HPDE6-E6E7 (cell line): ENCODE results near the gene NUP210.

Experiments used
- DNase-seq: peaks from one replicate; pipeline ENCODE4 v3.0.0; 2011; ENCODE audit warnings: missing footprints; ENCODE audit errors: extremely low spot score

The NUP210 gene

DNA sequence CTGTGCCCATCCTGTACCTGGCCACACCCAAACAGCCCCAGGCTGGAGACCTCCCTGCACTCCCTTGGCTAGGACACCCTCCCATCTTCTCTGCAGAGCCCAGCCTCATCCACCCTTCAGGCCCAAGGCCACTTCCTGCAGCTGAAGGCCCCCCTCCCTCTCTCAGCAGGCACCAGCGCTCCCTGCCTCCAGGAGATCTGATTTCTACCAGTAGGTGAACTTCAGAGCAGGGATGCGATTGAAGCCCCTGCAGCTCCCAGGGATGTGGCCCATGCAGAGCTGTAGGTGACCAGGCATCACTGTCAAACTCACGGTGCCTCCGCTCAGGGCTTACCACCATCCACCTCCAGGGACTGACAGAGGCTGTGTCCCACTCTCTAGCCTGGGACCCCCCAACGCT is 96.3 kb downstream of the NUP210 start:
- DNase-seq = no peak

GRCh38 chr3:13322324-13322723 is 97.8 kb downstream of the NUP210 start:
- DNase-seq = no peak

GRCh38 chr3:13319564-13320220 is 100.4 kb downstream of the NUP210 start:
- no peak for DNase-seq

DNA sequence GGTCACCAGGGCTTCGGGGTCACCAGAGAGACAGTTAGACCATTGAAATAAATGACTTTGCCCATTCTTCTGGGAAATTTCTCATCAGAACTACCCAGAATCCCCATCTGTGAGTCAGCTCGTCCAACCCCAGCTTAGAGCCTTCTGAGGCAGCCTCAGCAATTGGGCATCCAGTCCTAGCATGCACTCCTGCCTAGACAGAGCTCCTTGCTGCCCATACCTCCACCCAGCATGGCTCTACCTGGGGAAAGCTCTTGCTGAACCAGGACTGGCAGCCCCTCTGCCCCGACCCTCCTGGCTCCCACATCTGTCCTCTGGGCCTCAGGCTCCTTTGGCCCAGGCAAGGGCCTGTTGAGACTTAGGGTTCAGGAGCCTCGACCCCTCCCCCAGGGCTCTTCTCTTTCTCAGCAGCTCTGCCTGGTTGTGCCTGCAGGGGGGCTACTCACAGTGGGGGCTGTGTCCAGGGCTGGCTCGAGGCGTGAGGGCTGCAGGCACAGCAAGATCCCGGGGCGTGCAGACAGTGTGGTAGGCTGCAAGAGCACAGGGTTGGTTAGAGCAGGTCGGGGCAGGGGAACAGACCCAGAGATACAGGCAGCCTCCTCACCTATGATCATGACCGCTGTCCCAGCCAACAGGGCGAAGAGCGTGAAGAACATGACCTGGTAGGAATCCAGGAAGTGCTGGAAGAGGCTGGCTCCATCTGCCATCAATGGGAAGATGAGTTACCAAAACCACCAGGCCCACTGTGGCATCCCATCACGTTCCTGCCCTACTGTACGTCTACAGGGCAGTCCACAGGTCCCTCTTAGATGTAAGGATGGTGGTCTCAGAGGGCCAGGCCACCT is 101.3 kb downstream of the NUP210 start:
- DNase-seq = no peak

DNA sequence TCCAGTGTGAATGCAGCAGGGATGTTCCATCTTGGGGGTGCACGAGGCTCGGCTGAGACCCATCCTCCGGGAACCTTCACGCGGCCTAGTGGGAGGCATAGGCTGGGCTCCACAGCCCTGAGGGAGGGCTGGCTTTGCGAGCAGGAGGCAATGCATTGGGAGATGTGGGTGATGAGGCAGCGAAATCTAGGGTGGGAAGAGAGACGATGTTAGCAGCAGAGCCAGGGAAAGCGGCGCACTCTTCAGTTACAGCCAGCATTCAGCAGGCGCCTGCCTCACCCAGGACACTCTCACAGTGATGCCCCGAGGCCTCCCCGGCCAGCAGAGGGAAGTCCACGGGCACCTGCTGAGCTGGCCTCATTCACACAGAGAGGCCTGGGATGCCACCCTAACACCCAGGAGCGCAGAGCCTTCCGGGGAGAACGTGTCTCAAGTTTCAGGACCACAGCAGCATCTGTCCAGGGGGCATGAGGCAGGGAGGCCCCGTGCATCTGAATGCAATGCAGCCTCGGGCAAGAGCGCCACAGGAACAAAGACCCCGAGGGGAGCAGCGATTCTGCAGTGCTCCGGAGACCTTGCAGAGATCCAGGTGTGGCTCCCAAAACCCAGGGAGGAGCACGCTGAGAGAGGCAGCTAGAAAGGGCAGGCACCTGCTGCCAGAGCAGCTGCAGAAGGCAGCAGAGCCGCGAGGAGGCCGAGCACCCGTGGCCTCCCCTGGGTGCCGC is 102.4 kb downstream of the NUP210 start:
- no peak for DNase-seq

DNA sequence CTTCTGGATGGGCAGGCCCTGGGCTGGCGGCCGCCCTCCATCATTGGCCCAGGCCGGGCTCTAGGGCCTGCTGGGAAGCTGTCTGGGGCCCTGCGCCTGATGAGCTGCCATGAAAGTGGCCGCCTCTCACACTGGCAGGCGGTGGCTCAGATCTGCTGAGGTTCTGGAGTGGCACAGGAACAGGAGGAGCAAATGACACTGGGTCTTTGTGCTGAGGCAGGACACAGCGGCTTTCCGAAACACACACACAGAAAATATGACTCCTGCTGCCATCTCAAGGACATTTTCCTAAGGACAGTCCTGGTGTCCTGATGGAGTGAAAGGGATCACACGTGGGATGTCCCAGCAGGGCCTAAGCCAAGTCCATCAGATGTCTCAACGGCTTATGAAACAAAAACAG is 103.5 kb downstream of the NUP210 start:
- DNase-seq = no peak

DNA sequence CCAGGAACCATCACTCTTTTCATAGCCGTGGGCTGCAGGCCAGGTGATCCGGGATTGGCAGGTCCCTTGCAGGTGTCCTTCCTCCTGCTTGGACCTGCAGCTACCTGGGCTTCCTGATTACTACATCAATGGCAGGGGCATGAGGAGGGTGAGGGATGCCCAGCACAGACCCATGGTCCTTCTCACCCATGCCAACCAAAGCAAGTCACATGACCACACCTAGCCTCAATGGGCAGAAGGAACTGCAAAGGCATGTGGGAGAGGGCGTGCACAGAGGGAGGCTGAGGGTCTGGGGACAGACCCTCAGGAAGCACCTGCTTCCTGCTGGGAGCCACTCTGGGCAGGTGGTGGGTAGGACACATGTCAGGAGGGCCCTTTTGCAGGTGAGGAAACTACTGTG is 105.2 kb downstream of the NUP210 start:
- DNase-seq = no peak

DNA sequence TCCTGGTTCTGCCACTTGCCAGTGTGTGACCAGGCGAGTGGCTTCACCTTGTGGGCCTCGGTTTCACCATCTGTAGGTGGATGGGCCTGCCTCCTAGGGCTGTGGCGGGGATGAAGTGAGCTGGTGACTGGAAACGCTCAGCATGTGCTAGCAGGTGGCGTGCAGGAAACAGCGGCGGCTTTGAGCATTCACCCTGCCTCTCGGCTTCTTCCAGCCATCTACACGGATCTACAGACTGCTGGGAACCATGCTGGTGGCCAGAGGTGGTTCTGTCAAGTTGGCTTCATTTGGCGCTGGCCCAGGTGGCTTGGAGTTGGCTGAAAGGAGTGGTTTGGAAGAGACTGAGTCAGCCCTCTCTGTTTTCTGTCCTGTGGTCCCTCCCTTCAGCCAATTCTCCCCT is 106.3 kb downstream of the NUP210 start:
- no peak for DNase-seq

GRCh38 chr3:13309004-13309403 is 111.1 kb downstream of the NUP210 start:
- DNase-seq = no peak

DNA sequence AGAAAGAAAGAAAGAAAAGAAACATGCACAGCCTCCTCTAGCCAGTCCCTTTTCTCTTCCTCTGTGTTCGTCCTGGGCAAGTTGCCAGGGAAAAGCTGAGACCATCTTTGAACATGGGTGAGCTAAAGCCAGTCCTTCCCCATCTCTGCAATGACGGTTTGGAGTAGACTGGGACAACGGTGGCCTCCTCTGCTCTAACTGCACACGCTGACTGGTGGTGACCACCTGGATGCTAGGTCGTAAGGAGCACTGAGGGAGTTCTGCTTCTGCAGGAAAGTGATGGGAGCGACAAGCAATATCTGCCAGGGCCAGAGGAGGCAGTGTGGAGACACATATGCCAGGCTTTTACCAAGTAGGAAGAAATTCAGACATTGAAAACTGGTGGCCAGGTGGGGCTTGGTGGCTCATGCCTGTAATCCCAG is 111.7 kb downstream of the NUP210 start:
- no peak for DNase-seq

- no peak for DNase-seq
Observed at GRCh38 chr3:13307041-13307440, 113.1 kb downstream of the NUP210 start.

GRCh38 chr3:13305623-13306022 is 114.5 kb downstream of the NUP210 start:
- DNase-seq = no peak

- DNase-seq = no peak
Observed at GRCh38 chr3:13303410-13303809, 116.7 kb downstream of the NUP210 start.

- DNase-seq = peak; percentile 44
Observed at GRCh38 chr3:13301286-13301987, 118.7 kb downstream of the NUP210 start.

DNA sequence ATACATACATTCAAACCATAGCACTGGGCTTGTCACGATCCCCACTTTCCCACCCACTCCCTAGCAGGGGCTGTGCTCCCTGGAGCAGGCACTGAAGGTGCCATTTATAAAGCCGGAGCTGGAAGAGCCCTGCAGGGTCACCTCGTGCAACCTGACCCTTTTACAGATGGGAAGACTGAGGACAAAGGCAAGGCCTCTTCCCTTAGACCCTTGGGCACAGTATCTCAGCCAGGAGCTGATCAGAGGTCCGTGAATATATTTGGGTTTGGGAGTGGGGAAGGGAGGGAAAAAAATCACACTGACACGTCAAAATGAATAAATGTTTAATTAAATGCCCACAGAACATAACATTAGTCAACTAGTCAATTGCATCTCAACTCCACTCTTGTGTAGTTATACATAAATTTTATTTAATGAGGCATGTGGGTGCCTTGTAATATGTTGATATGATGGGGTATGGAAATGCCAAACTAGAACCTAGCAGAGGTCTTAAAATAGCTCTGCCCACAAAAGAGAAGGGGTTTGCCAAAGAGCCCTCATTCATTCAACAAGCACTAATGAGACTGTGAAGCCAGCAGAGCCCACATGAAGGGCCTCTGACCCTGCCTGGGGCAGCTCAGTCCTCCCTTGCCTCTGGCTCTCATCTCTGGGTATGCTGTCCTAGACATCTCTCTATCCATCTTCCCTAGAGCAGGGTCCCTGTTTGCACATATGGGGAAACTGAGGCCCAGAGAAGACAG is 119.4 kb downstream of the NUP210 start:
- no peak for DNase-seq

DNA sequence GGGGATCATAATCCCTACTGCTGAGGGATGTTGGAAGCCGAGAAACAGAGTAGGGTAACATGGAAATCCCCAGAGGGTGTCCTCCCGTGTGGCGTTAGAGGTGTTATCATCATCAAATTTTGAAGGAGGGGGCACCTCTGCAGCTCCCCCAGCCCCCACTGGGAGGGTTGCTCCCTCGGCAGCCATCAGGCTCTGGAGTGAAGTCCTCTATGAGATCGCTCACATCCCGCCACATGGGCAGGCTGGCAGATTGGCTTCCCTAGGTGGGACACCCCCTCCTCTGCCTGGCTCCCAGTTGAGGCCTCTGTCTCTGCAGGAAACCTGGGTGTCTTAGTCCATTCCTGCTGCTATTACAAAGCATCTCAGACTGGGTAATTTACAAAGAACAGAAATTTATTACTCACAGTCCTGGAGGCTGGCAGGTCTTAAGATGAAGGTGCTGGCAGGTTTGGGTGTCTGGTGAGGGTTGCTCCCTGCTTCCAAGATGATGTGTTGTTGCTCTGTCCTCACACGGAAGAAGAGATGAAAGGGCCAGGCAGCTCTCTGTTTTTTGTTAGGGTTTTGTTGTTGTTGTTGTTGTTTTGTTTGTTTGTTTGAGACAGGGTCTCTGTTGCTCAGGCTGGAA is 120.5 kb downstream of the NUP210 start:
- DNase-seq = no peak

DNA sequence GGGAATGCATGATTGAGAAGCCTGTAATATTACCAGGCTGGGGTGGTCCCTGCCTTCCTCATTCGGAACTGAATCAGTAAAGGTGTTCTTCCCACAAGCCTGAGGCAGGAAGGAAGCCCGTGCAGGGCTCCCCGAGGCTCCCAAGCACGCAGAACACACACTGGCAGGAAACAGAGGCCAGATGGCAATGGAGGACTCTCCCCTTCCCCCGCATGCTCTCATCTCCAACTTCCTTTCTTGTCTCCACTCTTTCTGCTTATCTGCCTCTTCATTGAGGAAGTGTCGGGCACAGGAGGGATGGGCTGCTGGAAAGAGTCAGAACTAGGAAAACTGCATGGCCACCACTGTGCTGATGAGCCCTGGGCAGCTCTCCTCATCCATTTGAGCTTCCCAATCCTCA is 123.5 kb downstream of the NUP210 start:
- DNase-seq = no peak

GRCh38 chr3:13294442-13295351 is 125.4 kb downstream of the NUP210 start:
- no peak for DNase-seq

DNA sequence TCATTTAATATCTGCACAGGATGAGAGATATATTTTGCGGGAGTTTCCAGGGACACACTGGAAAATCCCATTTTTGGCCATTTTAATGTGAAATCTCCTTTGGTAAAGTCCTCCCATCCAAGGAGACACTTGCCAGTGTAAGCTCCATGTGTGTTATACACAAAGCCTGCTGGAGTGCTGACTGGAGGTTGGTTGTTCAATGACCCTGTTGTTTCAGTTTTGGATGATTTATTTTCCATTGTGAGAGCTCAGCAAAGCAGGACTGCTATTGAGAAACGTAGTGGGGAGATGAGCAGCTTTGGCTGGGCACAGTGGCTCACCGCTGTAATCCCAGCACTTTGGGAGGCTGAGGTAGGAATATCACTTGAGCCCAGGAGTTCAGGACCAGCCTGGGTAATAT is 127.7 kb downstream of the NUP210 start:
- DNase-seq = no peak

- no peak for DNase-seq
Observed at GRCh38 chr3:13290941-13291340, 129.2 kb downstream of the NUP210 start.
